ENCODE data around the gene NUP85. TPM values are rescaled to one million over a fixed set of nuclear protein-coding genes. Genes with fewer than 3 reads are reported as not detected.
"Not testable (repeated sequence)": the region's sequence is repeated elsewhere in the genome, so short reads cannot be mapped to it uniquely, and the experiment has no call there.

The NUP85 gene
- total RNA-seq, 1 donor, result 41.5 TPM

- DNase-seq (ENCODE audit: low read depth), result no peak
- H3K4me3 ChIP-seq (ENCODE audit: low read depth, low read length), result peak overlapping the region; percentile 100
- no peak for TF ChIP-seq CTCF (IDR thresholded peaks at IDR 0.05; ENCODE audit: insufficient read depth, low read length)
Observed at GRCh38 chr17:75205793-75206163, 299 bp downstream of the NUP85 start.

GRCh38 chr17:75207050-75207407, 1.6 kb downstream of the NUP85 start:
- H3K4me3 ChIP-seq (ENCODE audit: low read depth, low read length), result peak overlapping the region; percentile 22
- not testable (repeated sequence) for DNase-seq (ENCODE audit: low read depth)

- DNase-seq (ENCODE audit: low read depth), result no peak
- no peak overlapping the region for H3K4me3 ChIP-seq (ENCODE audit: low read depth, low read length)
- TF ChIP-seq CTCF (IDR thresholded peaks at IDR 0.05; ENCODE audit: insufficient read depth, low read length), result no peak
Observed at GRCh38 chr17:75207760-75208159, 2.3 kb downstream of the NUP85 start.

- DNase-seq (ENCODE audit: low read depth), result no peak
- no peak overlapping the region for H3K4me3 ChIP-seq (ENCODE audit: low read depth, low read length)
- no peak for TF ChIP-seq CTCF (IDR thresholded peaks at IDR 0.05; ENCODE audit: insufficient read depth, low read length)
Observed at GRCh38 chr17:75208161-75208560, 2.7 kb downstream of the NUP85 start.

GRCh38 chr17:75209061-75209460, 3.6 kb downstream of the NUP85 start:
- DNase-seq (ENCODE audit: low read depth), result no peak
- no peak for TF ChIP-seq CTCF (IDR thresholded peaks at IDR 0.05; ENCODE audit: insufficient read depth, low read length)
- H3K4me3 ChIP-seq (ENCODE audit: low read depth, low read length), result no peak overlapping the region

- DNase-seq (ENCODE audit: low read depth), result no peak
- TF ChIP-seq CTCF (IDR thresholded peaks at IDR 0.05; ENCODE audit: insufficient read depth, low read length), result no peak
- no peak overlapping the region for H3K4me3 ChIP-seq (ENCODE audit: low read depth, low read length)
Observed at GRCh38 chr17:75218131-75218530, 12.7 kb downstream of the NUP85 start.

GRCh38 chr17:75219815-75220214, 14.3 kb downstream of the NUP85 start:
- no peak overlapping the region for H3K4me3 ChIP-seq (ENCODE audit: low read depth, low read length)
- TF ChIP-seq CTCF (IDR thresholded peaks at IDR 0.05; ENCODE audit: insufficient read depth, low read length), result no peak
- no peak for DNase-seq (ENCODE audit: low read depth)

All from fibroblast of the aortic adventitia (primary cell).